Memory B cell (primary cell): Measurements from ENCODE around the gene TAPBPL.

Source experiments
- ATAC-seq: fragments of 150-1000 bp; cut with Tn5 transposase; 2 replicates; pipeline ENCODE4 v1.10.0; 2021; ENCODE audit warnings: low read depth, mild to moderate bottlenecking, moderate library complexity
- DNase-seq, 2 donors: peaks; one replicate each; pipeline ENCODE4 v3.0.0; 2022; ENCODE audit warnings: low spot score in 2 of 2
- H3K27ac Mint-ChIP-seq: one replicate; pipeline ENCODE4 v1.8.0; 2022; ENCODE audit warnings: mild to moderate bottlenecking, moderate library complexity, mixed read lengths
- H3K27me3 Mint-ChIP-seq: one replicate; pipeline ENCODE4 v1.8.0; 2022; ENCODE audit warnings: mixed read lengths
- H3K36me3 Mint-ChIP-seq: one replicate; pipeline ENCODE4 v1.8.0; 2022; ENCODE audit warnings: mild to moderate bottlenecking, mixed read lengths
- H3K4me1 Mint-ChIP-seq: one replicate; pipeline ENCODE4 v1.8.0; 2022; ENCODE audit warnings: mixed read lengths
- H3K4me3 Mint-ChIP-seq: one replicate; pipeline ENCODE4 v1.8.0; 2022; ENCODE audit warnings: mild to moderate bottlenecking, moderate library complexity, mixed read lengths
- H3K9me3 Mint-ChIP-seq: one replicate; pipeline ENCODE4 v1.8.0; 2022; ENCODE audit warnings: mixed read lengths

Gene TAPBPL

DNA sequence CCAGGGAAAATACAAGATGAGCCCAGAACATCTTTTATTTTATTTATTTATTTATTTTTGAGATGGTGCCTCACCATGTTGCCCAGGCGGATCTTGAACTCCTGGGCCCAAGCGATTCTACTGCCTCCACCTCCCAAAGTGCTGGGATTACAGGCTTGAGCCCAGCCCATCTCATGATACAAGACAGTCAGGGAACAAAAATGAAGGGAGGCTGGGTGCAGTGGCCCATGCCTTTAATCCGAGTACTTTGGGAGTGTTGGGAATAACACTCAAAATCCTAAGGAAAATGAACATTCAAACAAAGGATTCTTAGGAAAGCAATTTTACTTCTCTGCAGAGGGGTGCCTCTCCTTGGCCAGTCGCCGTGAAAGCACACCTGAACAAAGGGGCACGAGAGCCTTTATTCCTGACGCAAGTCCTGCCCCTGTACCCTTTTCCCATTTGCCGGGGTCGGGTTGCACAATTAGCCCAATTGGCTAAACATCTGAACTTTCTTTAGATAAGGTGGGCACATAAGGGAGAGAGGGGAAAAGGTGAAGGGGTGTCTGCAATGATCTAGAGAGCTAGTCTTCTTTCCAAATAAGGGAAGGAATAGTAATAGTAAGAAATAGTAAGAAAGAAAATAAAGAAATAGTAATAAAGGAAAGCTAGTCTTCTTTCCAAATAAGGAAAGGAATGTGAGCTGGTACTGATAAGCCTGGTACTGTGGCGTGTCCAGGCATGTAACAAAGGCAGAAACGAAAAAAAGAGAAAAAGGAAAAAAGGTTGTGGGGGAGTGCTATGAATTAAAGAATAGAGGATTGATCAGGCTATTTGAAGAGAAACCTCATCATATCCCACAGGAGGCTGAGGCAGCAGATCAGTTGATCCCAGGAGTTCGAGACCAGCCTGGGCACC, 55.5 kb downstream of the TAPBPL start:
- Mint-ChIP-seq H3K36me3 (peaks cover 21% of the 10 kb centered on the region), H3K9me3 (no peaks in the 10 kb centered on the region), H3K4me3 (no peak overlapping the region), H3K27ac (no peak overlapping the region), H3K4me1 (peaks cover 3% of the 10 kb centered on the region), H3K27me3 (no peaks in the 10 kb centered on the region)
- DNase-seq (no peak), ATAC-seq (no peak)

GRCh38 chr12:6508087-6508486, 56.2 kb downstream of the TAPBPL start:
- Mint-ChIP-seq H3K4me3 (no peak overlapping the region), H3K9me3 (no peaks in the 10 kb centered on the region), H3K4me1 (peaks cover 3% of the 10 kb centered on the region), H3K36me3 (peaks cover 28% of the 10 kb centered on the region), H3K27me3 (no peaks in the 10 kb centered on the region), H3K27ac (no peak overlapping the region)
- ATAC-seq (no peak), DNase-seq (no peak)
